ENCODE results near the gene GPR17.

Gene GPR17

GRCh38 chr2:127698553-127699355 lies 52.8 kb downstream of the GPR17 start:
- no peak for DNase-seq

- no peak for DNase-seq
These were observed 54.7 kb downstream of the GPR17 start for GRCh38 chr2:127700527-127701192.

DNA sequence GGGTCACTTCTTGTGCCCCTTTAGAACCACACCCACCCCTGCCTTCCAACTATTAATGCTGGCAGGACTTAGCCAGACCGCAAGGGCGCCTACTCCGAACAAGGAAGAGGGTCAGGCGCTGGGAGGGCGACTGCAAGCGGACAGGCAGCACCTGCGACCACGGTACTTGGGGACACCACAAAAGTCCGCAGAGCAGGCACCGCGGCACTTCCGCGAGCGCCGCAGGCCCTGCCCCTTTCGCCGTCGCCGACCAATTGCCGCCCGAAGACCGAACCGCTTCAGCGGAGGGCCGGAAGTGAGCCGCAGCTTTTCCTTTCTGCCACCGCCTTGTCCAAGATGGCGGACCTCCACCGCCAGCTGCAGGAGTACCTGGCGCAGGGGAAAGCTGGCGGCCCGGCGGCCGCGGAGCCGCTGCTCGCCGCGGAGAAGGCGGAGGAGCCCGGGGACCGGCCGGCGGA lies 55.3 kb downstream of the GPR17 start, which contains the start of gene SFT2D3:
SFT2D3 (plus strand) TSS at position 305 of the 458 bp plus-strand sequence; CDS start at position 337, 32 bp downstream.
- peak; percentile 89 for DNase-seq

DNA sequence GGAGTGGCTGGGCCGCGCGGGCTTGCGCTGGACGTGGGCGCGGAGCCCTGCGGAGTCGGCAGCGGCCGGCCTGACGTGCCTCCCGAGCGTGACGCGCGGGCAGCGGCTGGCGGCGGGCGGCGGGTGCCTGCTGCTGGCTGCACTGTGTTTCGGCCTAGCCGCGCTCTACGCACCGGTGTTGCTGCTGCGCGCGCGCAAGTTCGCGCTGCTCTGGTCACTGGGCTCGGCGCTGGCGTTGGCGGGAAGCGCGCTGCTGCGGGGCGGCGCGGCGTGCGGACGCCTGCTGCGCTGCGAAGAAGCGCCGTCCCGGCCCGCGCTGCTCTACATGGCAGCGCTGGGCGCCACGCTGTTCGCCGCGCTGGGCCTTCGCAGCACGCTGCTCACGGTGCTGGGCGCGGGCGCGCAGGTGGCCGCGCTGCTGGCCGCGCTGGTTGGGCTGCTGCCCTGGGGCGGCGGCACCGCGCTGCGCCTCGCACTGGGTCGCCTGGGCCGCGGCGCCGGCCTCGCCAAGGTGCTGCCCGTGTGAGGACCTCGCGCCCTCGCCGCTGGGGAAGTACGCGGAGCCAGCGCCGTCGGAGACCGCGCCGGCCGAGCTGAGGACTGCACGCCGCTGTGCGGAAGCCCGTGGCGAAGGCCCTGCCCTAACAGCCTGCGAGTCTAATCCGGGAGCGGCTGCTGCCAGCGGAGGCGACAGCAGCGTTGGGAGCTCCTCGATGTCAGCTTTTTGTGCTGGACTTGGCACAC lies 55.9 kb downstream of the GPR17 start:
- DNase-seq, result peak; percentile 82

Measured in central memory CD4-positive, alpha-beta T cell (primary cell).